NOMO-1 treated with DMSO at 0.1 percent for 48 hours (cell line): ENCODE results near the gene NRTN.
"Not testable (repeated sequence)": the region's sequence is repeated elsewhere in the genome, so short reads cannot be mapped to it uniquely, and the experiment has no call there.

Source experiments
- DNase-seq: peaks from one replicate; lab custom pipeline; 2025; ENCODE audit not compliant: unreplicated experiment; lab: John Stamatoyannopoulos, UW

Gene NRTN

GRCh38 chr19:5804516-5805461, at the start of gene NRTN:
NRTN (plus strand) TSS chr19:5805067; CDS start chr19:5824166, 19,099 bp downstream.
- no peak for DNase-seq

- no peak for DNase-seq
Measured at GRCh38 chr19:5762608-5763217, 42.2 kb upstream of the NRTN start.

GRCh38 chr19:5765220-5765619, 39.6 kb upstream of the NRTN start:
- DNase-seq, result no peak

GRCh38 chr19:5767949-5768348, 36.9 kb upstream of the NRTN start:
- no peak for DNase-seq

GRCh38 chr19:5772416-5772815, 32.5 kb upstream of the NRTN start:
- DNase-seq, result no peak

- no peak for DNase-seq
Measured at GRCh38 chr19:5773276-5773675, 31.6 kb upstream of the NRTN start.

- no peak for DNase-seq
Measured at GRCh38 chr19:5774921-5775320, 29.9 kb upstream of the NRTN start.

- DNase-seq, result no peak
Measured at GRCh38 chr19:5775668-5776309, 29.1 kb upstream of the NRTN start.

- DNase-seq, result no peak
Measured at GRCh38 chr19:5778402-5778801, 26.5 kb upstream of the NRTN start.

GRCh38 chr19:5780916-5781315, 24.0 kb upstream of the NRTN start:
- not testable (repeated sequence) for DNase-seq

GRCh38 chr19:5782322-5782721, 22.5 kb upstream of the NRTN start:
- no peak for DNase-seq

GRCh38 chr19:5782945-5783919, 21.6 kb upstream of the NRTN start:
- DNase-seq, result no peak

GRCh38 chr19:5784581-5785147, 20.2 kb upstream of the NRTN start, which contains the start of gene PRR22:
PRR22 (minus strand) TSS chr19:5784746; CDS start chr19:5784660, 86 bp downstream.
- no peak for DNase-seq

GRCh38 chr19:5785423-5785822, 19.4 kb upstream of the NRTN start:
- DNase-seq, result no peak

- DNase-seq, result no peak
Measured at GRCh38 chr19:5786593-5787408, 18.1 kb upstream of the NRTN start.

- no peak for DNase-seq
Measured at GRCh38 chr19:5787409-5788182, 17.3 kb upstream of the NRTN start.

GRCh38 chr19:5788422-5788821, 16.4 kb upstream of the NRTN start:
- DNase-seq, result no peak

- no peak for DNase-seq
Measured at GRCh38 chr19:5789351-5789761, 15.5 kb upstream of the NRTN start.
